K562 (cell line): ENCODE measurements around the gene HDAC3. TPM values are rescaled to one million over a fixed set of nuclear protein-coding genes. Genes with fewer than 3 reads are reported as not detected.

ENCODE experiments used
- BCL6 ChIP-seq: fragments of 250-450 bp; sonication (Bioruptor Pico); IDR thresholded peaks from 2 replicates; pipeline ENCODE4 v1.4.0; 2020
- CHD2 ChIP-seq: IDR thresholded peaks from 2 replicates; pipeline ENCODE4 v1.6.1; 2011; ENCODE audit warnings: low read depth, low read length
- CREB1 ChIP-seq, 2 experiments: sonication (generic) in 1 of 2; formaldehyde crosslinking in 1 of 2; IDR thresholded peaks; 2 replicates each; pipeline versions ENCODE4 v1.6.1 to v1.8.0; 2012 to 2022; ENCODE audit warnings: inconsistent platforms in 1 of 2, mild to moderate bottlenecking in 1 of 2, missing genetic modification reagents in 1 of 2, moderate library complexity in 1 of 2
- FOXJ2 ChIP-seq: fragments of 200-800 bp; sonication (Bioruptor generic); IDR thresholded peaks from 2 replicates; pipeline ENCODE4 v1.6.1; 2016; ENCODE audit warnings: missing genetic modification characterization, missing compliant biosample characterization
- HDAC3 ChIP-seq: fragments of 450-650 bp; IDR thresholded peaks from 2 replicates; pipeline ENCODE4 v1.6.1; 2018; ENCODE audit warnings: borderline replicate concordance, mild to moderate bottlenecking, moderate library complexity; ENCODE audit not compliant: partially characterized antibody
- ID3 ChIP-seq, 2 experiments: fragments of 250-450 bp in 1 of 2; fragments of 450-650 bp in 1 of 2; sonication (Bioruptor Pico) in 1 of 2; IDR thresholded peaks; 2 replicates each; pipeline versions ENCODE4 v1.6.1 to v1.8.0; 2016 to 2021; ENCODE audit warnings: mild to moderate bottlenecking in 2 of 2, moderate library complexity in 2 of 2, missing compliant biosample characterization in 1 of 2, missing genetic modification characterization in 1 of 2
- KLF6 ChIP-seq: fragments of 250-450 bp; sonication (Bioruptor Pico); IDR thresholded peaks from 2 replicates; pipeline ENCODE4 v1.4.0; 2020; ENCODE audit warnings: mild to moderate bottlenecking, moderate library complexity, borderline replicate concordance
- MYC ChIP-seq, 2 experiments: fragments of 250-450 bp in 1 of 2; sonication (Bioruptor Pico) in 1 of 2; IDR thresholded peaks; 2 replicates each; pipeline versions ENCODE4 v1.5.1 to v1.6.1; 2012 to 2021; ENCODE audit warnings: low read depth in 2 of 2, borderline replicate concordance in 1 of 2, improper control_type of control experiment in 1 of 2, low read length in 1 of 2, mild to moderate bottlenecking in 1 of 2, moderate library complexity in 1 of 2
- NELFE ChIP-seq: IDR thresholded peaks from 2 replicates; pipeline ENCODE4 v1.6.1; 2011; ENCODE audit warnings: mild to moderate bottlenecking; ENCODE audit not compliant: insufficient read depth, insufficient read length
- NFXL1 ChIP-seq: fragments of 450-650 bp; formaldehyde crosslinking; IDR thresholded peaks from 2 replicates; pipeline ENCODE4 v1.4.0; 2021; ENCODE audit warnings: mild to moderate bottlenecking
- RFX7 ChIP-seq: fragments of 250-450 bp; sonication (Bioruptor Pico); IDR thresholded peaks from 2 replicates; pipeline ENCODE4 v1.5.1; 2021; ENCODE audit warnings: mild to moderate bottlenecking
- SRSF3 ChIP-seq: fragments of 200-400 bp; formaldehyde crosslinking; IDR thresholded peaks from 2 replicates; pipeline ENCODE4 v1.6.1; 2016; ENCODE audit warnings: mild to moderate bottlenecking, low read length, moderate library complexity; ENCODE audit not compliant: insufficient read depth
- XRCC3 ChIP-seq: fragments of 450-650 bp; IDR thresholded peaks from 2 replicates; pipeline ENCODE4 v1.6.1; 2017; ENCODE audit warnings: mild to moderate bottlenecking, moderate library complexity
- ZBTB26 ChIP-seq: fragments of 450-650 bp; formaldehyde crosslinking; IDR thresholded peaks from 2 replicates; pipeline ENCODE4 v1.4.0; 2022; ENCODE audit warnings: missing genetic modification characterization
- ZBTB7A ChIP-seq: IDR thresholded peaks from 2 replicates; pipeline ENCODE4 v1.6.1; 2011; ENCODE audit warnings: low read depth, mild to moderate bottlenecking, low read length, moderate library complexity, borderline replicate concordance; ENCODE audit not compliant: control insufficient read depth
- ZNF583 ChIP-seq: fragments of 250-450 bp; sonication (Bioruptor Pico); IDR thresholded peaks from 2 replicates; pipeline ENCODE4 v1.4.0; 2020
- polyA plus RNA-seq, 8 experiments: library from polyadenylated mRNA; depleted of rRNA in 4 of 8; stranded (reverse) in 5 of 8; unstranded in 3 of 8; fragments of >200 nt; fragmentation: Nextera tagmentation in 2 of 8; fragmentation: Illumina TruSeq in 1 of 8; extraction: Ambion mirVana in 2 of 8; extraction: Trizol in 1 of 8; gene quantifications; 2 replicates each; pipeline versions ENCODE4 v1.2.1 to v1.2.3, GENCODE V29; 2011 to 2014; ENCODE audit warnings: inconsistent platforms in 1 of 8, missing spikeins in 1 of 8
- total RNA-seq, 7 experiments: library from RNA; depleted of rRNA in 6 of 7; stranded (reverse); fragments of >200 nt in 6 of 7; fragmentation: Illumina TruSeq in 2 of 7; extraction: Trizol in 2 of 7; gene quantifications; 2 replicates each; pipeline versions ENCODE4 v1.2.1 to v1.2.3, GENCODE V29; 2011 to 2021; ENCODE audit warnings: low replicate concordance in 1 of 7
- TF ChIP-seq, protein P1 (sequence below): fragments of 250-450 bp; sonication (Bioruptor Pico); IDR thresholded peaks from 2 replicates; pipeline ENCODE4 v1.8.0; 2022; ENCODE audit warnings: moderate library complexity, mild to moderate bottlenecking, inconsistent platforms
- TF ChIP-seq, protein P2 (sequence below): fragments of 450-650 bp; IDR thresholded peaks from 2 replicates; pipeline ENCODE4 v1.6.1; 2017; ENCODE audit warnings: antibody characterized with exemption, mild to moderate bottlenecking
- TF ChIP-seq, protein P3 (sequence below): sonication (generic); formaldehyde crosslinking; IDR thresholded peaks from 2 replicates; pipeline ENCODE4 v1.8.0; 2022; ENCODE audit warnings: mild to moderate bottlenecking, missing genetic modification reagents

Gene HDAC3
- total and polyA plus RNA-seq, 9 of the 15 experiments (the other 6 are each of a cell fraction or from before 2014, with no cell fraction given) = 89.7 to 191 (median 119) TPM

GRCh38 chr5:141637767-141638419 lies 1.2 kb upstream of the HDAC3 start (continued):
- no peak for TF ChIP-seq HDAC3
- no peak for TF ChIP-seq ZBTB26 (CRISPR knock-in tag)
- TF ChIP-seq NFXL1 = no peak
- no peak for TF ChIP-seq ID3 (CRISPR knock-in tag; IDR thresholded peaks at IDR 0.05)
- TF ChIP-seq ID3 (tag; IDR thresholded peaks at IDR 0.05) = no peak
- TF ChIP-seq CREB1 (IDR thresholded peaks at IDR 0.05) = no peak; the same call in 1 of the 2 replicates
- TF ChIP-seq CREB1 (CRISPR knock-in tag; IDR thresholded peaks at IDR 0.05) = no peak
- TF ChIP-seq BCL6 = no peak
- TF ChIP-seq CHD2 = no peak
- no peak for TF ChIP-seq XRCC3
- TF ChIP-seq MYC (IDR thresholded peaks at IDR 0.05; ENCODE audit: low read depth, low read length) = peak; percentile 63
- no peak for TF ChIP-seq MYC (CRISPR knock-in tag; IDR thresholded peaks at IDR 0.05; ENCODE audit: borderline replicate concordance, low read depth)
- TF ChIP-seq, protein P1, sequence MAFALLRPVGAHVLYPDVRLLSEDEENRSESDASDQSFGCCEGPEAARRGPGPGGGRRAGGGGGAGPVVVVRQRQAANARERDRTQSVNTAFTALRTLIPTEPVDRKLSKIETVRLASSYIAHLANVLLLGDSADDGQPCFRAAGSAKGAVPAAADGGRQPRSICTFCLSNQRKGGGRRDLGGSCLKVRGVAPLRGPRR (CRISPR knock-in tag) = no peak
- no peak for TF ChIP-seq SRSF3
- no peak for TF ChIP-seq KLF6 (CRISPR knock-in tag)
- TF ChIP-seq, protein P2, sequence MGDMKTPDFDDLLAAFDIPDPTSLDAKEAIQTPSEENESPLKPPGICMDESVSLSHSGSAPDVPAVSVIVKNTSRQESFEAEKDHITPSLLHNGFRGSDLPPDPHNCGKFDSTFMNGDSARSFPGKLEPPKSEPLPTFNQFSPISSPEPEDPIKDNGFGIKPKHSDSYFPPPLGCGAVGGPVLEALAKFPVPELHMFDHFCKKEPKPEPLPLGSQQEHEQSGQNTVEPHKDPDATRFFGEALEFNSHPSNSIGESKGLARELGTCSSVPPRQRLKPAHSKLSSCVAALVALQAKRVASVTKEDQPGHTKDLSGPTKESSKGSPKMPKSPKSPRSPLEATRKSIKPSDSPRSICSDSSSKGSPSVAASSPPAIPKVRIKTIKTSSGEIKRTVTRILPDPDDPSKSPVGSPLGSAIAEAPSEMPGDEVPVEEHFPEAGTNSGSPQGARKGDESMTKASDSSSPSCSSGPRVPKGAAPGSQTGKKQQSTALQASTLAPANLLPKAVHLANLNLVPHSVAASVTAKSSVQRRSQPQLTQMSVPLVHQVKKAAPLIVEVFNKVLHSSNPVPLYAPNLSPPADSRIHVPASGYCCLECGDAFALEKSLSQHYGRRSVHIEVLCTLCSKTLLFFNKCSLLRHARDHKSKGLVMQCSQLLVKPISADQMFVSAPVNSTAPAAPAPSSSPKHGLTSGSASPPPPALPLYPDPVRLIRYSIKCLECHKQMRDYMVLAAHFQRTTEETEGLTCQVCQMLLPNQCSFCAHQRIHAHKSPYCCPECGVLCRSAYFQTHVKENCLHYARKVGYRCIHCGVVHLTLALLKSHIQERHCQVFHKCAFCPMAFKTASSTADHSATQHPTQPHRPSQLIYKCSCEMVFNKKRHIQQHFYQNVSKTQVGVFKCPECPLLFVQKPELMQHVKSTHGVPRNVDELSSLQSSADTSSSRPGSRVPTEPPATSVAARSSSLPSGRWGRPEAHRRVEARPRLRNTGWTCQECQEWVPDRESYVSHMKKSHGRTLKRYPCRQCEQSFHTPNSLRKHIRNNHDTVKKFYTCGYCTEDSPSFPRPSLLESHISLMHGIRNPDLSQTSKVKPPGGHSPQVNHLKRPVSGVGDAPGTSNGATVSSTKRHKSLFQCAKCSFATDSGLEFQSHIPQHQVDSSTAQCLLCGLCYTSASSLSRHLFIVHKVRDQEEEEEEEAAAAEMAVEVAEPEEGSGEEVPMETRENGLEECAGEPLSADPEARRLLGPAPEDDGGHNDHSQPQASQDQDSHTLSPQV = peak; percentile 39; the same call in 1 of the 2 replicates
- peak; percentile 76; the same call in 1 of the 2 replicates for TF ChIP-seq ZBTB7A
- TF ChIP-seq ZNF583 (CRISPR knock-in tag) = no peak
- TF ChIP-seq RFX7 (CRISPR knock-in tag) = no peak
- TF ChIP-seq FOXJ2 (tag) = no peak
- no peak for TF ChIP-seq NELFE
- TF ChIP-seq, protein P3, sequence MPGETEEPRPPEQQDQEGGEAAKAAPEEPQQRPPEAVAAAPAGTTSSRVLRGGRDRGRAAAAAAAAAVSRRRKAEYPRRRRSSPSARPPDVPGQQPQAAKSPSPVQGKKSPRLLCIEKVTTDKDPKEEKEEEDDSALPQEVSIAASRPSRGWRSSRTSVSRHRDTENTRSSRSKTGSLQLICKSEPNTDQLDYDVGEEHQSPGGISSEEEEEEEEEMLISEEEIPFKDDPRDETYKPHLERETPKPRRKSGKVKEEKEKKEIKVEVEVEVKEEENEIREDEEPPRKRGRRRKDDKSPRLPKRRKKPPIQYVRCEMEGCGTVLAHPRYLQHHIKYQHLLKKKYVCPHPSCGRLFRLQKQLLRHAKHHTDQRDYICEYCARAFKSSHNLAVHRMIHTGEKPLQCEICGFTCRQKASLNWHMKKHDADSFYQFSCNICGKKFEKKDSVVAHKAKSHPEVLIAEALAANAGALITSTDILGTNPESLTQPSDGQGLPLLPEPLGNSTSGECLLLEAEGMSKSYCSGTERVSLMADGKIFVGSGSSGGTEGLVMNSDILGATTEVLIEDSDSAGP (CRISPR knock-in tag) = no peak
